Neural crest cell (in vitro differentiated cells): ENCODE measurements around the gene POU6F1. TPM values are rescaled to one million over a fixed set of nuclear protein-coding genes. Genes with fewer than 3 reads are reported as not detected.

Source experiments
- DNase-seq: peaks from one replicate; pipeline ENCODE4 v3.0.0; 2021; ENCODE audit warnings: low read depth, mixed read lengths, low spot score
- H3K27ac Mint-ChIP-seq: one replicate; pipeline ENCODE4 v1.8.0; 2021; ENCODE audit warnings: mild to moderate bottlenecking, mixed read lengths; ENCODE audit not compliant: unreplicated experiment
- H3K27me3 Mint-ChIP-seq: 2 replicates; pipeline ENCODE4 v1.8.0; 2021; ENCODE audit warnings: low read depth, mild to moderate bottlenecking, mixed read lengths
- H3K36me3 Mint-ChIP-seq: 2 replicates; pipeline ENCODE4 v1.8.0; 2021; ENCODE audit warnings: low read depth, mild to moderate bottlenecking, mixed read lengths
- H3K4me1 Mint-ChIP-seq: 2 replicates; pipeline ENCODE4 v1.8.0; 2021; ENCODE audit warnings: mixed read lengths
- H3K4me3 Mint-ChIP-seq: one replicate; pipeline ENCODE4 v1.8.0; 2021; ENCODE audit warnings: mild to moderate bottlenecking, mixed read lengths
- H3K9me3 Mint-ChIP-seq: 2 replicates; pipeline ENCODE4 v1.8.0; 2021; ENCODE audit warnings: mixed read lengths
- CTCF ChIP-seq: fragments of 200-600 bp; sonication (generic); conservative IDR thresholded peaks from 2 replicates; pipeline ENCODE4 v1.5.0; 2021; ENCODE audit warnings: antibody characterized with exemption, mild to moderate bottlenecking
- total RNA-seq: library from RNA; stranded (reverse); gene quantifications from 2 replicates; pipeline ENCODE4 v1.2.1, GENCODE V29; 2021

Gene POU6F1
- total RNA-seq, 1 donor from 2014 or later: 7.7 TPM

DNA sequence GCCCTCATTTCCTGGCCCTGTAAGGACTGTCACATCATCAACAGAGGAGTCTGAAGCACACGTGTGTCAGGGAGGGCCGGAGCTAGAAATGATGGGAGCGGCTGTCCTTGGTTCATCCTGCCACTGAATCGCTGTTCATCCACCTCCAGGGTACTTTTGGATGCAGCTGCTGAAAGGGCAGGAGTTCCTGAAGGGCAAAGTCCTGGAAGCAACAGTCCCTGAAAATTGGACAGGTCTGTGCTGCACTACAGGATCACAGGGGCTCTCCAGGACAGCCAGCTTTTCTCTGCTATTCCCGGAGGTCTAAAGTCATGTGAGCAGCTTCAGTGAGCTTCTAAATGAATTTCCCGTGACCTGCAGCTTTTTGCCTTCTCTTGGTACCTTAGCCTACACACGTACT lies 17.7 kb downstream of the POU6F1 start:
- no peak for DNase-seq
- no peak overlapping the region for H3K27ac Mint-ChIP-seq
- H3K4me1 Mint-ChIP-seq: no peaks in the 10 kb centered on the region
- no peaks in the 10 kb centered on the region for H3K9me3 Mint-ChIP-seq
- no peaks in the 10 kb centered on the region for H3K36me3 Mint-ChIP-seq
- no peak overlapping the region for H3K4me3 Mint-ChIP-seq
- TF ChIP-seq CTCF: no peak
- H3K27me3 Mint-ChIP-seq: no peaks in the 10 kb centered on the region

DNA sequence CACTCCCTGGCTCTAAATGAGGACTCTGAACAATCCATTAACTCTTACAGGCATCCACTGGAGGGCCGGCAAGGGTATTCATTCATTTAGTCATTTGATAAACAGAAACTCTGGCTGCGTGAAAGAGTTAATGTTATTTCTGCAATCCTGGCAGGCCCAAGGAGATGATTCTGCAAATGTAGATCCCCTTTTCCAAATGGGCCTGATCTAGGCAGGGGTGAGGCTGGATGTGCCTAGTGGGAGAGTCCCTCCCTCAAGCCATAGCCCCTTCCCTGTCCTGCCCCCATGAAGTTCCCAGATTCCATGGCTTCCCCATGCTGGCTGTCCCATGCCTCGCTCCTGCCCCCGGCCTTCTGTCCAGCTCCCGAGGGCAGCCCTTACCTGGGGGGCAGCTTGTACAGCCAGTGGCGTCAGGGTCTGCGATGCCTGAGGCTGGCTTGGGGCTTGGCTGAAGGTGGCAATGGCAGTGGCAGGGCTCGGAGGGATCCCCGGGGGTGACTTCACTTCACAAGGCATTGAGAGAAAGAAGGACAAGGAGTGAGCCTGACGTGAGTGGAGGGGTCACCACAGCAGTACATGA lies 18.4 kb downstream of the POU6F1 start:
- Mint-ChIP-seq H3K27me3 (no peaks in the 10 kb centered on the region), H3K27ac (no peak overlapping the region), H3K4me1 (no peaks in the 10 kb centered on the region), H3K4me3 (no peak overlapping the region), H3K9me3 (no peaks in the 10 kb centered on the region), H3K36me3 (no peaks in the 10 kb centered on the region)
- DNase-seq: no peak
- no peak for TF ChIP-seq CTCF

DNA sequence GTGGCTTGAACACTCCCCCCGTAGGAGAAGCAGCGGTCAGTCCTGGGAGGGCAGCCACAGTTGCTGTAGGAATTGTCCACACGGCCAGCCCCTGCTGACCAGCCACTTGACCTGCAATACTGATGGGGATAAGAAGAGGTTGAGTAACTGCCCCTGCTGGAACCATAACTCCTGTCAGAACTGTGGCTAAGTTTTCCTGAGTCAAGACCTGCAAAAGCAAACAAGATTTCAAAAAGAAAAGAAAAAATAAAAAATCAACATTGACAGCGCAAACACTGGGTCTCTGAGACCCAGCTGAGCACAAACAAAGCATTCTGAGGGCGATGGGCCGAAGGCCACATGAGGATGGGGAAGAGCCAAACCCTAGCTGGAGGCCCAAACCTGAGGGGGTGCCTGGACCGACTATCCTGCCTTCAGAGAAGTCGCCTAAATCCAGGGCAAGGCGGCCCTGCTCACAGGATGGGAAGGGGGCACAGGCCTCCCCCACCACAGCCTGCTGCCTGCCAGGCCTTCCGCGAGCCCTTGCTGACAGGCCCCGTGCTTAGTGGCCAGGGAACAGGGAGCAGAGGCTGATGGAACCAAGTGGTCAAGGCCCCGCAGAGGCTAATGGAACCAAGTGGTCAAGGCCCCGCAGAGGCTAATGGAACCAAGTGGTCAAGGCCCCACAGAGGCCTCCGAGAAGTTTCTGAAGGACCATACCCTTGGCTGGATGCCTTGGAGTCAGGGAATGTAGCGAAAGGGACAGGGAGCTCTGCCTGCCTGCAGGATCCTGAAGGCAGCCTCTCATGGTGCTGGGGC lies 19.1 kb downstream of the POU6F1 start:
- H3K4me3 Mint-ChIP-seq: no peak overlapping the region
- no peaks in the 10 kb centered on the region for H3K36me3 Mint-ChIP-seq
- no peak for TF ChIP-seq CTCF
- DNase-seq: no peak
- H3K4me1 Mint-ChIP-seq: no peaks in the 10 kb centered on the region
- H3K27me3 Mint-ChIP-seq: no peaks in the 10 kb centered on the region
- H3K9me3 Mint-ChIP-seq: no peaks in the 10 kb centered on the region
- no peak overlapping the region for H3K27ac Mint-ChIP-seq

GRCh38 chr12:51197736-51198567 lies 19.9 kb downstream of the POU6F1 start:
- no peaks in the 10 kb centered on the region for H3K4me1 Mint-ChIP-seq
- H3K9me3 Mint-ChIP-seq: no peaks in the 10 kb centered on the region
- peak overlapping the region; percentile 75 for H3K27ac Mint-ChIP-seq
- H3K36me3 Mint-ChIP-seq: no peaks in the 10 kb centered on the region
- no peak overlapping the region for H3K4me3 Mint-ChIP-seq
- TF ChIP-seq CTCF: no peak
- no peaks in the 10 kb centered on the region for H3K27me3 Mint-ChIP-seq
- no peak for DNase-seq

DNA sequence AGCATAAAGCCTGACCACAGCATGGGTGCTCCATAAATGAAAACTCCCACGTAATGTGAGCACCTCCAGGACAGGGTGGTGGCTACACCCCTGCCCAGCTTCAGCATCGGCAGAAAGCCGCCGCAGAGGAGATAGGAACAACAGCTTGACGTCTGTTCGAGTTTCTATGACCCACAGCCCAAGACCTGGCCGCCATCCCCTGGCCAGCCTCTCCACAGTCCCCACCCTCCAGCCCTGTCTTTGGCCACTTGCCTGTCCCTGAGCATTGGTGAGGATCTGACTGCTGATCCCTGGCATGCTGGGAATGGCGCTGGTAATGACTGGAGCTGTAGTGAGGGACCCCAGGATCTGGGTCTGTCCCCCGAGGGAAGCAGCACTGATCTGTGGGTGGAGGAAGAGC lies 21.3 kb downstream of the POU6F1 start:
- Mint-ChIP-seq H3K4me1 (no peaks in the 10 kb centered on the region), H3K4me3 (no peak overlapping the region), H3K9me3 (no peaks in the 10 kb centered on the region), H3K27me3 (no peaks in the 10 kb centered on the region), H3K36me3 (no peaks in the 10 kb centered on the region), H3K27ac (peak overlapping the region; percentile 94)
- DNase-seq: no peak
- TF ChIP-seq CTCF: no peak
